ENCODE data around the gene STUB1. TPM values are rescaled to one million over a fixed set of nuclear protein-coding genes. Genes with fewer than 3 reads are reported as not detected.
"Not testable (repeated sequence)": the region's sequence is repeated elsewhere in the genome, so short reads cannot be mapped to it uniquely, and the experiment has no call there.

The STUB1 gene
- total RNA-seq, 1 experiment from 2014 or later, result 102 TPM

- CTCF ChIA-PET, result interaction anchor here (0.6 to 1.4 kb wide), 12 partner anchors 8 to 345 kb away, joined by 3 to 9 read pairs (median 4); partner anchors contain the start of genes ANTKMT, CHTF18, CIAO3 and RPUSD1
- not testable (repeated sequence) for H3K9me3 Mint-ChIP-seq (ENCODE audit: low read depth, unreplicated experiment); H3K4me3 Mint-ChIP-seq (ENCODE audit: low read depth, unreplicated experiment); BruUV-seq (replicated peaks); H3K4me1 Mint-ChIP-seq (ENCODE audit: low read depth, unreplicated experiment)
- H3K27ac Mint-ChIP-seq (ENCODE audit: unreplicated experiment), result peak overlapping the region; percentile 52
- H3K27me3 Mint-ChIP-seq (ENCODE audit: unreplicated experiment), result peaks cover 40% of the 10 kb centered on the region
- peak; percentile 84 for TF ChIP-seq CTCF (IDR thresholded peaks at IDR 0.05; ENCODE audit: unreplicated experiment)
- DNase-seq, result peak; percentile 91
- H3K36me3 Mint-ChIP-seq (ENCODE audit: insufficient read depth, unreplicated experiment), result peaks cover 41% of the 10 kb centered on the region
- intact Hi-C loops (cut with micrococcal nuclease; ENCODE audit: unreplicated experiment), result loop anchor here (5.0 kb wide), 1 partner anchor 75 kb away; the partner anchor contains the start of genes CHTF18 and RPUSD1
Measured at GRCh38 chr16:712740-713250, 32.6 kb downstream of the STUB1 start.

GRCh38 chr16:714079-714478, 33.9 kb downstream of the STUB1 start:
- BruUV-seq (replicated peaks), result no TSS peak
- no peak for TF ChIP-seq CTCF (IDR thresholded peaks at IDR 0.05; ENCODE audit: unreplicated experiment)
- DNase-seq, result no peak
- no peaks in the 10 kb centered on the region for H3K9me3 Mint-ChIP-seq (ENCODE audit: low read depth, unreplicated experiment)
- peaks cover 15% of the 10 kb centered on the region for H3K4me1 Mint-ChIP-seq (ENCODE audit: low read depth, unreplicated experiment)
- intact Hi-C loops (cut with micrococcal nuclease; ENCODE audit: unreplicated experiment), result loop anchor here (5.0 kb wide), 1 partner anchor 73 kb away; the partner anchor contains the start of genes CHTF18 and RPUSD1
- H3K36me3 Mint-ChIP-seq (ENCODE audit: insufficient read depth, unreplicated experiment), result peaks cover 54% of the 10 kb centered on the region
- peak overlapping the region; percentile 78 for H3K4me3 Mint-ChIP-seq (ENCODE audit: low read depth, unreplicated experiment)
- H3K27me3 Mint-ChIP-seq (ENCODE audit: unreplicated experiment), result peaks cover 27% of the 10 kb centered on the region
- H3K27ac Mint-ChIP-seq (ENCODE audit: unreplicated experiment), result no peak overlapping the region
- CTCF ChIA-PET, result interaction anchor here (0.6 kb wide), 1 partner anchor 154 kb away, joined by 3 read pairs; no protein-coding TSS in a partner anchor

- Mint-ChIP-seq H3K4me3 (ENCODE audit: low read depth, unreplicated experiment) (peak within 1 kb of the TSS; percentile 78), H3K27ac (ENCODE audit: unreplicated experiment) (peak within 1 kb of the TSS; percentile 83), H3K36me3 (ENCODE audit: insufficient read depth, unreplicated experiment) (peaks cover 62% of the 10 kb centered on the region), H3K27me3 (ENCODE audit: unreplicated experiment) (peaks cover 19% of the 10 kb centered on the region), H3K4me1 (ENCODE audit: low read depth, unreplicated experiment) (peaks cover 22% of the 10 kb centered on the region), H3K9me3 (ENCODE audit: low read depth, unreplicated experiment) (no peaks in the 10 kb centered on the region)
- CTCF ChIA-PET, result interaction anchor here (0.6 to 1.1 kb wide), 2 partner anchors 20 to 43 kb away, joined by 3 to 4 read pairs; no protein-coding TSS in a partner anchor
- TF ChIP-seq CTCF (IDR thresholded peaks at IDR 0.05; ENCODE audit: unreplicated experiment), result no peak
- intact Hi-C loops (cut with micrococcal nuclease; ENCODE audit: unreplicated experiment), result loop anchor here (5.0 kb wide), 1 partner anchor 72 kb away; the partner anchor contains the start of genes CHTF18 and RPUSD1
- no TSS peak for BruUV-seq (replicated peaks)
- DNase-seq, result peak; percentile 98
Measured at GRCh38 chr16:714558-715476, 34.6 kb downstream of the STUB1 start, which contains the start of gene METRN. TSS of gene METRN (plus strand) at chr16:715118. CDS start at chr16:715290, 172 bp downstream.

GRCh38 chr16:715477-716199, 35.4 kb downstream of the STUB1 start:
- peaks cover 27% of the 10 kb centered on the region for H3K4me1 Mint-ChIP-seq (ENCODE audit: low read depth, unreplicated experiment)
- peak overlapping the region; percentile 78 for H3K4me3 Mint-ChIP-seq (ENCODE audit: low read depth, unreplicated experiment)
- H3K27ac Mint-ChIP-seq (ENCODE audit: unreplicated experiment), result peak overlapping the region; percentile 83
- CTCF ChIA-PET, result interaction anchor here (0.7 to 1.3 kb wide), 5 partner anchors 10 to 69 kb away, joined by 3 to 10 read pairs (median 4); partner anchors contain the start of genes CCDC78, CIAO3 and HAGHL
- H3K9me3 Mint-ChIP-seq (ENCODE audit: low read depth, unreplicated experiment), result no peaks in the 10 kb centered on the region
- H3K36me3 Mint-ChIP-seq (ENCODE audit: insufficient read depth, unreplicated experiment), result peaks cover 70% of the 10 kb centered on the region
- intact Hi-C loops (cut with micrococcal nuclease; ENCODE audit: unreplicated experiment), result no loop called here
- no peak for TF ChIP-seq CTCF (IDR thresholded peaks at IDR 0.05; ENCODE audit: unreplicated experiment)
- BruUV-seq (replicated peaks), result no TSS peak
- H3K27me3 Mint-ChIP-seq (ENCODE audit: unreplicated experiment), result peaks cover 11% of the 10 kb centered on the region
- DNase-seq, result peak; percentile 63
